IPS-20b (cell line): Measurements from ENCODE around the gene FBXO11.
"Not testable (repeated sequence)": the region's sequence is repeated elsewhere in the genome, so short reads cannot be mapped to it uniquely, and the experiment has no call there.

ENCODE experiments used
- H3K27ac ChIP-seq: one replicate; pipeline ENCODE4 v1.5.1; 2013; ENCODE audit warnings: low read length
- H3K27me3 ChIP-seq: 2 replicates; pipeline ENCODE4 v1.6.1; 2013; ENCODE audit warnings: mild to moderate bottlenecking, low read length, inconsistent platforms; ENCODE audit not compliant: insufficient read depth
- H3K36me3 ChIP-seq: 2 replicates; pipeline ENCODE4 v1.6.1; 2013; ENCODE audit warnings: low read depth, mild to moderate bottlenecking, inconsistent platforms, low read length, moderate library complexity; ENCODE audit not compliant: insufficient read depth
- H3K4me1 ChIP-seq: 2 replicates; pipeline ENCODE4 v1.6.1; 2013; ENCODE audit warnings: mild to moderate bottlenecking, control low read depth, inconsistent platforms, low read length, moderate library complexity; ENCODE audit not compliant: insufficient read depth
- H3K4me3 ChIP-seq: 2 replicates; pipeline ENCODE4 v1.5.1; 2013; ENCODE audit warnings: mild to moderate bottlenecking, low read length, inconsistent platforms
- H3K9ac ChIP-seq: 2 replicates; pipeline ENCODE4 v1.6.1; 2013; ENCODE audit warnings: low read depth, mild to moderate bottlenecking, inconsistent platforms, low read length, moderate library complexity
- H3K9me3 ChIP-seq: 2 replicates; pipeline ENCODE4 v1.6.1; 2013; ENCODE audit warnings: mild to moderate bottlenecking, low read depth, low read length, inconsistent platforms; ENCODE audit not compliant: insufficient read depth

The FBXO11 gene

DNA sequence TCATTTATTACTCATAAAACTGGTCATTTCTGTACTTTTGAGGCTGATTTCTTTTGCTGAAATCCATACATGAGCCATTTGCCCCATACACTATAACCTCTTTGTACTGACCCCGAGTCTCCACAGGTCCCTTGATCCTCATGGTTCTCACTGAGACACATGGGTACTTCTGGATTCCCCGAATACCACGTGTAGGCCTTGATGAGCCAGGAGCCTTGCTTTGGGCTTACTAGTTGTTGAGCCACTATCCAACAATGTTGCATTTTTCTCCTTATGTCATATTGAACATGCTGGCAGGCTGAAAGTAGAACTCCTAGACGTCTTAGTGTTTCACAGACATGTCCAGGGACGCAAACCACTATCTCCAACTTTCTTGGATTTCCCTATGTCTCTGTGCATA, 2.4 kb upstream of the FBXO11 start:
- Histone ChIP-seq H3K9me3 (no peaks in the 10 kb centered on the region), H3K9ac (no peak overlapping the region), H3K36me3 (no peaks in the 10 kb centered on the region), H3K27ac (no peak overlapping the region), H3K27me3 (no peaks in the 10 kb centered on the region), H3K4me1 (no peaks in the 10 kb centered on the region; the same call in 1 of the 2 replicates), H3K4me3 (no peak overlapping the region)

- Histone ChIP-seq H3K36me3 (no peaks in the 10 kb centered on the region), H3K9me3 (no peaks in the 10 kb centered on the region), H3K27ac (peak overlapping the region; percentile 89), H3K27me3 (no peaks in the 10 kb centered on the region), H3K4me3 (peak overlapping the region; percentile 83), H3K9ac (peak overlapping the region; percentile 89), H3K4me1 (peaks cover 5% of the 10 kb centered on the region; the same call in 1 of the 2 replicates)
Measured at GRCh38 chr2:47907039-47907781, 912 bp upstream of the FBXO11 start.

GRCh38 chr2:47905386-47906156, 727 bp downstream of the FBXO11 start:
- Histone ChIP-seq H3K4me1 (peaks cover 5% of the 10 kb centered on the region; the same call in 1 of the 2 replicates), H3K36me3 (no peaks in the 10 kb centered on the region), H3K9ac (peak overlapping the region; percentile 93; the same call in 1 of the 2 replicates), H3K27ac (no peak overlapping the region), H3K27me3 (no peaks in the 10 kb centered on the region), H3K9me3 (no peaks in the 10 kb centered on the region), H3K4me3 (peak overlapping the region; percentile 91)

DNA sequence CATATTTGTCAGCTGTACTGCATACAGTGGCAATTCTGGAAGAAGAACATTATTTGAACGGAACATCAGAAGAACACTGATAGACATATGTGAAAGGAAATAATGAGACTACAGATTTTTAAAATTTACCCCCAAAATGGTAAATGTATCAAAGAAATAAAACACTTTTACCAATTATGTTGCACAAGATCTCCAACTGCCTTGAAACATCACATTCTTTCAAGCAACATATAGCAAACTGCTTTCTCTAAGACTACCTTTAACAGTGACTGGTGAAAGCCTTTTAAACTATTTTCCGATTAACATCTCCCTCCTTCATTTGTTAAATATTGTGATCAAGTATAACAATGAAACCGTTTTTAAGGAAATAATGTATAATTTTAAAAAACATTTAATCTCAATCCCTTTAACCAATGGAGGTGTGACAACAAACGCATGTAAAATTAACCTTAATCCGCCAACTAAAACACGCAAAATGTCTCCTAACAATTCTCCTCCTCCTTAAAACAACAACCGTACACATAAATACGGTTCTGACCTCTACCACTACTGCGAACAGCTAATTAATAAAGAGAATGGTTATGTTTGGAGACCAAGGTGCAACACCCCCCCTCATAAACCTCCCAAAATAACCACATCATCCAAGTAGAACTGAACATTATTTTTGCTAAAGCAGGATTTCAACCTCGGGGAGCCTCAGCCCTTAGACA, 2.4 kb downstream of the FBXO11 start:
- Histone ChIP-seq H3K36me3 (no peaks in the 10 kb centered on the region), H3K27ac (no peak overlapping the region), H3K27me3 (no peaks in the 10 kb centered on the region), H3K4me3 (peak overlapping the region; percentile 91), H3K9ac (peak overlapping the region; percentile 93; the same call in 1 of the 2 replicates), H3K9me3 (no peaks in the 10 kb centered on the region), H3K4me1 (peaks cover 5% of the 10 kb centered on the region; the same call in 1 of the 2 replicates)

DNA sequence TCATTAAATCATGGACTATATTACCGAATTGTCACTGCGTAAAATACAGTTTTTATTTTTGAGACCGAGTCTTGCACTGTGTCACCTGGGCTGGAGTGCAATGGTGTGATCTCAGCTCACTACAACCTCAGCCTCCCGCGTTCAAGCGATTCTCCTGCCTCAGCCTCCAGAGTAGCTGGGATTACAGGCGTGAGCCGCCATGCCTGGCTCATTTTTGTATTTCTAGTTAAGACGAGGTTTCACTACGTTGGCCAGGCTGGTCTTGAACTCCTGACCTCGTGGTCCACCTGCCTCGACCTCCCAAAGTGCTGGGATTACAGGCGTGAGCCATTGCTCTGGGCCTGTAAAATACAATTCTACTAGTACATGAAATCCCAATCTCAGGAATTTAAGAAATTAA, 4.4 kb downstream of the FBXO11 start:
- not testable (repeated sequence) for H3K27me3 ChIP-seq, H3K9ac ChIP-seq, H3K27ac ChIP-seq, H3K36me3 ChIP-seq, H3K9me3 ChIP-seq, H3K4me3 ChIP-seq
- peaks cover 16% of the 10 kb centered on the region; the same call in 1 of the 2 replicates for H3K4me1 ChIP-seq

- no peak overlapping the region for H3K4me3 ChIP-seq
- no peak overlapping the region for H3K27ac ChIP-seq
- no peaks in the 10 kb centered on the region for H3K27me3 ChIP-seq
- no peaks in the 10 kb centered on the region for H3K9me3 ChIP-seq
- H3K9ac ChIP-seq = no peak overlapping the region
- peaks cover 22% of the 10 kb centered on the region; the same call in 1 of the 2 replicates for H3K4me1 ChIP-seq
- no peaks in the 10 kb centered on the region for H3K36me3 ChIP-seq
Measured at GRCh38 chr2:47900857-47901256, 5.4 kb downstream of the FBXO11 start.

DNA sequence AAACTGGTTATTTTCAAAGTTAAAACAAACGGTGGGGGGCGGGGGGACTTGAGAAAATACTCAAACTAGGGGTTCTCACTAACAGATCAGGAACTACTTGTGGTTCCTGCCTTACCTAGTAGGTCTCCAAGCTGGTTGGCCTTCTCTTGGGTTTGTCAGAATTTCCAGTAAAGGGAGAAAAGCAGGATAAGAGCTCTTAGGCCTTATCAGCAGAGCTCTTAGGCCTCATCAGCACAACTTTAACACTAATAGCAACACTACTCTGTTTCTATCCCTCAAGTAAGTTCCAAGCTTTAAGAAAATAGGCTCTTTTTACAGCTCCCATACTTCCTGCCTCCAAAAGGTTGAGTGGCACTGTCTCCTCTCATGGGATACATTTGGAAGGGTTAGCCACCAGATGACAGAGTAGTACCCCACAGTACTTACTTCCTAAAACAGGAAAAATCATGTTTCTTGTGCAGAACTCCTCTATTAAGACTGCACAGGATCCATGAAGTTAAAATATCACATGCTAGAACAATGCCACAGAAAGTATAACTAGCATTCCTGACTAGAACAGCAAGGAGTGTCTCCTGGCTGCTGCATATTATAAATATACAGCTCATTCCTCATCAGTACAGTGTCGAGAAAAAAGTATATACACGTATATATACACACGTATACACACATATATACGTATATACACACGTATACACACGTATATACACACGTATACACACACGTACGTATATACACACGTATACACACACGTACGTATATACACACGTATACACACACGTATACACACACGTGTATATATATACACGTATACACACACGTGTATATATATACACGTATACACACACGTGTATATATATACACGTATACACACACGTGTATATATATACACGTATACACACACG, 6.1 kb downstream of the FBXO11 start:
- no peak overlapping the region for H3K9ac ChIP-seq
- H3K4me3 ChIP-seq = no peak overlapping the region
- H3K27me3 ChIP-seq = no peaks in the 10 kb centered on the region
- peaks cover 25% of the 10 kb centered on the region; the same call in 1 of the 2 replicates for H3K4me1 ChIP-seq
- H3K36me3 ChIP-seq = no peaks in the 10 kb centered on the region
- H3K9me3 ChIP-seq = no peaks in the 10 kb centered on the region
- no peak overlapping the region for H3K27ac ChIP-seq

DNA sequence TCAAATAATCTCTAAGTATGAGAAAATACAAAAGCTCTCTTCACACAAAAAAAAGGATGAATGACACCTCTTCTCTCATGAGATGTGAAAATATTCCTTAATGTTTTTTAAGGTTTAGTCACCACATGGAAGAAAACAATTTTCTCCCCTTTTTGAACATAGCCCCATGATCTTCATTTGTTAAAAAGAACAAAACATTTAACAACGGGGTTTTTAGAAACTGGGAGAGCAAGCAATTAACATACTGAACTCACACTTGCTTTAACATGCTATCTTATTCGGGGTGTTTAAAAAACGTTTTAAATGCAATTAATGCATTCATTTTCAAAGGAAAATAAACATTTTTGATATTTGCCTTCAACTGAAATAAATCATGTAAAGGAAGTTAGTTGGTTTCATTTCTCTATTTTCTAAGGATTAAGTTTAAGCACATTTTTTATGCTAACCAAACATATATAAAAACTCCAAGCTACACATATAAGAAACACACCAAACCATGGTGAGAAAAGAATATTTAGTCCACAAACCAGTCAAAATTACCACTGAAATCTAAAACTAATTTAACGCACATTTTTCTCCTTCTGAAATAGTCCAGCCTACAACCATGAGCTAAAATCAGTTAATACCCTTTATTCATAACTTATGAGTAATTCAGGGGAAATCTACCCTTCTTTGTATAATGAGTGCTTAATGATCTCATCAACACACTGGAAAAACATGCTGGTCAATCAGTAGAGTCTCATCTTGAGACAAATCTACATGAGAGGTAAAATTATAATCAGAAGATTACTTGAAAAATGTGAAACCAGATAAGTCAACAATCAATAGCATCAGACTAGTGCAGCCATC, 8.2 kb downstream of the FBXO11 start:
- Histone ChIP-seq H3K36me3 (no peaks in the 10 kb centered on the region), H3K9ac (no peak overlapping the region), H3K9me3 (no peaks in the 10 kb centered on the region), H3K4me3 (no peak overlapping the region), H3K27me3 (no peaks in the 10 kb centered on the region), H3K4me1 (peaks cover 20% of the 10 kb centered on the region; the same call in 1 of the 2 replicates), H3K27ac (no peak overlapping the region)

- H3K36me3 ChIP-seq, H3K4me3 ChIP-seq, H3K9ac ChIP-seq, H3K27me3 ChIP-seq, H3K9me3 ChIP-seq, H3K27ac ChIP-seq: not testable (repeated sequence)
- H3K4me1 ChIP-seq = peaks cover 20% of the 10 kb centered on the region; the same call in 1 of the 2 replicates
Measured at GRCh38 chr2:47897191-47897882, 9.0 kb downstream of the FBXO11 start.

DNA sequence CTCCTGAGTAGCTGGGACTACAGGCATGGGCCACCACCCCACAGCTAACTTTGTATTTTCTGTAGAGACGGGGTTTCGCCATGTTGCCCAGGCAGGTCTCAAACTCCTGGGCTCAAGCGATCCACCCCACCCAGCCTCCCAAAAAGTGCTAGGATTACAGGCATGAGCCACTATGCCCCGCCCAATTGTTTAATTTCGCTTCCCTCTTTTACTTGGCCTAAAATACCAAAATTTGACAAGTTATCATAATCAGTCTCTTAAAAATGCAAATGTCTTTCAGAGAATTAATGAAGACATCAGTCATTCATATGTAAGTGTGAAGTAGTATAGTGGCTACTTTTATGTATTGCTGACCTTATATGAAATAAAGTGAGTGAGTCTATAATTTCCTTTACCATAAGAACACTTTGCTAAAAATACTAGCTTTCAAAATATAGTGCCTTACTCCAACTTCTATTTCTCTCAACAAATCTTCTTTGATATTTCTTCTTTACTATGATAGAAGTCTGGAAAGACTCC, 9.8 kb downstream of the FBXO11 start:
- H3K9ac ChIP-seq = no peak overlapping the region
- no peaks in the 10 kb centered on the region for H3K27me3 ChIP-seq
- no peak overlapping the region for H3K27ac ChIP-seq
- H3K4me1 ChIP-seq = peaks cover 20% of the 10 kb centered on the region; the same call in 1 of the 2 replicates
- H3K36me3 ChIP-seq = no peaks in the 10 kb centered on the region
- no peaks in the 10 kb centered on the region for H3K9me3 ChIP-seq
- H3K4me3 ChIP-seq = no peak overlapping the region
